Measurements from ENCODE around the gene TRIM72. TPM values are rescaled to one million over a fixed set of nuclear protein-coding genes. Genes with fewer than 3 reads are reported as not detected.

TRIM72 gene
- total RNA-seq, 2 donors from 2014 or later = not detected

DNA sequence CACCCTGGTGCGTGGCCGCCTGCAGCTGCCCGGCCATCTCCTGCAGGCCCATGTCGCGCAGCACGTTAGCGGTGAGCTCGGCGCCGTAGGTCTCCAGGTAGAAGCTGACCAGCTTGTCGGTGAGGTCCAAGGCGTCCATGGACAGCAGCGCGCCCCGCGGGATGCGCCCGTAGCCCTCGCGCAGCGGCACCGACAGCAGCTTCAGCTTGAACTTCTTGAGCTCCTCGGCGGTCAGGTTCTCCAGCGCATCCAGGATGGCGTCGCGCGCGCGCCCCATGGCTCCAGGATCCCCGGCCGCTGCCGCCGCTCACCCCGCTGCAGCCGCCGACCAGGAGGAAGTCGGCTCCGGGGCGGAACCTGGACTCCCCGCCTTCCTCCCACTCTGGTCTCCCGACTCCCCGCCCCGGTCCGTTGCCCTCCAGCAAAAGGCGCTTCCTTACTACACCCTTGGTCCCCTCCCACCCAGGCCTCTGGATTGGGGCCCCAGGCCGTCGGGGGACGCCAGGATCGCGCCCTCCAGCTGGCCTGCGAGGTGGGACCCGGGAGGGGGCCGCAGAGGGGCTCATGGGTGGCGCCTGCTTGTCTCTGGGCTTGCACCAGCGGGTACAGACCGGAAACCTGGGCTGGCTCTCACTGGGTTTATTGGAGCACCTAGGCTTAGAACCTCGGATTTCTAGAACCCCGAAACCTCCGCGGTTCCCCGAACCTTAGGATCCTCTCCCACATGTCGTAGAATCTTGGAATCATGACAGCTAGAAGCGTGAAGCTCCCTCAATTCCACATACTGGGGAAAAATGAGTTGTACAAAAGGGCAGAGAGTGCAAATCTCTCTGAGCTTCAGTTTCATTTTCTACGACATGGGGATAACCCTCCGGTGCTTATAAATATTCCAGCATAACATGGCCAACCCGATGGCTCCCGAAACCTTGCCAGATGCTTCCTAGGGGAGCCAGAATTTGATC is 11.2 kb upstream of the TRIM72 start, which contains the start of gene PYCARD:
TSS of gene PYCARD (minus strand) at position 347 of the 962 bp plus-strand sequence. CDS start at position 277, 70 bp downstream.
- Histone ChIP-seq H3K4me3 (peak within 1 kb of the TSS; percentile 28 to 46), H3K36me3 (replicated peaks in 1 of 2; ENCODE audit: insufficient read depth in 1 of 2, low read depth in 2 of 2) (no peaks in the 10 kb centered on the region), H3K9me3 (no peaks in the 10 kb centered on the region), H3K27ac (peak within 1 kb of the TSS in 3 of 4 donors; percentile 15 to 70 (median 47)), H3K4me1 (peaks cover 24% of the 10 kb centered on the region), H3K27me3 (no peaks in the 10 kb centered on the region)
- DNase-seq (peak; percentile 34 to 48 (median 41)), ATAC-seq (peak; percentile 48)
- intact Hi-C loops (cut with DNase I) = no loop called here
- 11 to 23% methylated on average over 20 to 69 of the region's 69 CpGs for WGBS, 2 donors
- TF ChIP-seq POLR2A (IDR thresholded peaks at IDR 0.05) = peak in 2 of 3 donors; percentile 18 to 46
- TF ChIP-seq, protein P1, sequence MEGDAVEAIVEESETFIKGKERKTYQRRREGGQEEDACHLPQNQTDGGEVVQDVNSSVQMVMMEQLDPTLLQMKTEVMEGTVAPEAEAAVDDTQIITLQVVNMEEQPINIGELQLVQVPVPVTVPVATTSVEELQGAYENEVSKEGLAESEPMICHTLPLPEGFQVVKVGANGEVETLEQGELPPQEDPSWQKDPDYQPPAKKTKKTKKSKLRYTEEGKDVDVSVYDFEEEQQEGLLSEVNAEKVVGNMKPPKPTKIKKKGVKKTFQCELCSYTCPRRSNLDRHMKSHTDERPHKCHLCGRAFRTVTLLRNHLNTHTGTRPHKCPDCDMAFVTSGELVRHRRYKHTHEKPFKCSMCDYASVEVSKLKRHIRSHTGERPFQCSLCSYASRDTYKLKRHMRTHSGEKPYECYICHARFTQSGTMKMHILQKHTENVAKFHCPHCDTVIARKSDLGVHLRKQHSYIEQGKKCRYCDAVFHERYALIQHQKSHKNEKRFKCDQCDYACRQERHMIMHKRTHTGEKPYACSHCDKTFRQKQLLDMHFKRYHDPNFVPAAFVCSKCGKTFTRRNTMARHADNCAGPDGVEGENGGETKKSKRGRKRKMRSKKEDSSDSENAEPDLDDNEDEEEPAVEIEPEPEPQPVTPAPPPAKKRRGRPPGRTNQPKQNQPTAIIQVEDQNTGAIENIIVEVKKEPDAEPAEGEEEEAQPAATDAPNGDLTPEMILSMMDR (IDR thresholded peaks at IDR 0.05) = no peak

DNA sequence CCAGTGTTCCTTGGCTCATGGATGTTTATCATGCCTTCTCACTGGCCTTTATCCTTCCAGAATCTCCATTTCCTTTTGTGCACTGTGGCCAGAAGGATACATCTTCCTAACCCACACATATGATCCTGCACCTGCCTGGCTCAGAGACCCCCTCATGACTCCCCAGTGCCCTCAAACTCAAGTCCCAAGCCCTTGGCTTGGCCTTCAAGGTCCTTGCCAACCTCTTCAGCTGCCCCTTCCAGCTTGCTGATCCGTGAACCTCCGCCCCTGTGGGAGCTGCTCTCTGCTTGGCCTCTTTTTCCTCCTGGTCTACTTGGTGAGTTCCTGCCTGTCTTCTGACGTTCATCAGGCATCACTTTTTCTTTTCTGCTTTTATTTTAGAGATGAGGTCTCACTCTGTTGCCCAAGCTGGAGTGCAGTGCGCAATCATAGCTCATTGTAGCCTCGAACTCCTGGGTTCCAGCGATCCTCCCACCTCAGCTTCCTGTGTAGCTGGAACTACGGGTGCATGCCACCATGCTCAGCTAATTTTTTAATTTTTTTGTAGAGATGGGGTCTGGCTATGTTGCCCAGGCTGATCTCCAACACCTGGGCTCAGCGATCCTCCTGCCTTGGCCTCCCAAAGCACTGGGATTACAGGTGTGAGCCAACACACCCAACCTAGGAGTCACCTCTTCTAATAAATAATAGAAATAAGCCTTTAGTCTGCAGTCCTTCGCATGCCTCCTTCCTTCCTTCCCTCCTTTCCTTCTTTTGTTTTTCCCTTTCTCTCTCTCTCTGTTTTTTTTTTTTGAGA is 8.8 kb upstream of the TRIM72 start:
- Histone ChIP-seq H3K9me3 (no peaks in the 10 kb centered on the region), H3K27ac (no peak overlapping the region), H3K27me3 (no peaks in the 10 kb centered on the region), H3K4me1 (peaks cover 24% of the 10 kb centered on the region), H3K36me3 (replicated peaks in 1 of 2; ENCODE audit: insufficient read depth in 1 of 2, low read depth in 2 of 2) (no peaks in the 10 kb centered on the region), H3K4me3 (no peak overlapping the region)
- intact Hi-C loops (cut with DNase I) = no loop called here
- no peak for DNase-seq
- WGBS, 2 donors = 81 to 82% methylated on average over 8 to 9 of the region's 9 CpGs
- no peak for ATAC-seq
- TF ChIP-seq POLR2A (IDR thresholded peaks at IDR 0.05) = no peak
- TF ChIP-seq, protein P1 (IDR thresholded peaks at IDR 0.05) = no peak

DNA sequence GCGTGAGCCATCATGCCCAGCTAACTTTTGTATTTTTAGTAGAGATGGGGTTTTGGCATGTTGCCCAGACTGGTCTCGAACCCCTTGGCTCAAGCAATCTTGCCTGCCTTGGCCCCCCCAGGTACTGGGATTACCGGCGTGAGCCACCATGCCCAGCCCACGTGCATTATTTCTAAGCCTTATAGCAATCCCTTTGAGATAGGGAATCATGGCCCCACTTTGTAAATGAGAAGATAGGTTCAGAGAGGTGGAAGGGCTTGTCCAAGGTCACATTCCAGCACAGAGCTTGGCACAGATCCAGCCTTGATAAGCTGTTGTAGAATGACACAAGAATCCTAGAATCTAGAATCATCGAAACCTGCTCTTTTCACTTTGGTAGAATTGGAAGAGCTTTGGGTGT is 7.1 kb upstream of the TRIM72 start:
- TF ChIP-seq, protein P1 (IDR thresholded peaks at IDR 0.05) = no peak
- TF ChIP-seq POLR2A (IDR thresholded peaks at IDR 0.05) = no peak
- Histone ChIP-seq H3K27ac (no peak overlapping the region), H3K4me3 (no peak overlapping the region), H3K9me3 (no peaks in the 10 kb centered on the region), H3K36me3 (replicated peaks in 1 of 2; ENCODE audit: insufficient read depth in 1 of 2, low read depth in 2 of 2) (no peaks in the 10 kb centered on the region), H3K27me3 (no peaks in the 10 kb centered on the region), H3K4me1 (peaks cover 18% of the 10 kb centered on the region)
- intact Hi-C loops (cut with DNase I) = no loop called here
- ATAC-seq (no peak), DNase-seq (peak in 3 of 4 donors; percentile 27 to 46 (median 33))
- WGBS, 2 donors = 25 to 32% methylated on average over 1 to 6 of the region's 6 CpGs

DNA sequence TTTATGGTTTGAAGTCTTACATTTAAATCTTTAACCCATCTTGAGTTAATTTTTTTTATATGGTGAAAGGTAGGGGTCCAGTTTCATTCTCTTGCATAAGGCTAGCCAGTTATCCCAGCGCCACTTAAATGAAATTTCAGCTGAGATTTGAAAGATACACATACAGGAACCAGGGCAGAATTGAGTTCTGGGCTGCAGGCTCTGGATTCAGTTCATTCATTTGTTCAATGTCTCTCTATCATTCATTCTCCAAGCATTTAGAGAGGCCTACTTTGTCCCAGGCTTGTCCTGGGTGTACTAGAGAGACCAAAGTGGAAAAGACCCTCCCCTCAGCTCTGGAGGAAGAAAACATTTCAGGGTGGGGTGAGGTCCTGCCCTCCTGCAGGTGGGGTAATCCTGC is 577 bp upstream of the TRIM72 start:
- Histone ChIP-seq H3K36me3 (replicated peaks in 1 of 2; ENCODE audit: insufficient read depth in 1 of 2, low read depth in 2 of 2) (no peaks in the 10 kb centered on the region), H3K9me3 (no peaks in the 10 kb centered on the region), H3K4me3 (no peak overlapping the region), H3K4me1 (peaks cover 27% of the 10 kb centered on the region), H3K27me3 (peaks cover 0 to 15% of the 10 kb centered on the region in 2 donors), H3K27ac (no peak overlapping the region)
- DNase-seq (no peak), ATAC-seq (no peak)
- intact Hi-C loops (cut with DNase I) = no loop called here
- TF ChIP-seq, protein P1 (IDR thresholded peaks at IDR 0.05) = no peak
- TF ChIP-seq POLR2A (IDR thresholded peaks at IDR 0.05) = no peak
- 92 to 100% methylated on average over 1 of the region's 1 CpG for WGBS, 2 donors
